H1 (cell line): Measurements from ENCODE around the gene USP53. TPM values are rescaled to one million over a fixed set of nuclear protein-coding genes. Genes with fewer than 3 reads are reported as not detected.

Experiments
- CTCF ChIA-PET: fragments of 300-600 bp; sonication (Branson Sonifier 250); formaldehyde crosslinking; loops from one replicate; lab custom pipeline; 2021; ENCODE audit not compliant: partially characterized antibody; lab: Charles Lee
- POLR2A ChIA-PET: fragments of 300-600 bp; sonication (Branson Sonifier 250); formaldehyde crosslinking; loops from one replicate; lab custom pipeline; 2021; ENCODE audit warnings: inconsistent platforms; ENCODE audit not compliant: partially characterized antibody; lab: Charles Lee
- DNase-seq, 2 experiments: peaks; one replicate each; pipeline versions ENCODE4 v3.0.0 to v3.0.0-alpha.2; 2010 to 2022; ENCODE audit warnings: low spot score in 2 of 2, low read depth in 1 of 2, mixed read lengths in 1 of 2
- FAIRE-seq: peaks from 2 replicates; lab custom pipeline; 2011; peaks lifted over from hg19 to GRCh38; lab: Jason Lieb, UNC
- H2AFZ ChIP-seq: 2 replicates; pipeline ENCODE4 v1.8.1; 2012; ENCODE audit warnings: low read length, inconsistent platforms
- H2AK5ac ChIP-seq: 2 replicates; pipeline ENCODE4 v1.6.1; 2013; ENCODE audit warnings: low read depth, low read length
- H2BK120ac ChIP-seq: replicated peaks from 2 replicates; pipeline ENCODE3; 2013; ENCODE audit warnings: low read depth, low read length, inconsistent platforms
- H2BK12ac ChIP-seq: 2 replicates; pipeline ENCODE4 v1.6.1; 2013; ENCODE audit warnings: low read depth, low read length
- H2BK15ac ChIP-seq: 2 replicates; pipeline ENCODE4 v1.6.1; 2013; ENCODE audit warnings: low read length
- H2BK20ac ChIP-seq: 2 replicates; pipeline ENCODE4 v1.6.1; 2013; ENCODE audit warnings: low read length
- H2BK5ac ChIP-seq: 2 replicates; pipeline ENCODE4 v1.6.1; 2013; ENCODE audit warnings: low read depth, low read length
- H3K14ac ChIP-seq: 2 replicates; pipeline ENCODE4 v1.6.1; 2013; ENCODE audit warnings: inconsistent platforms; ENCODE audit not compliant: insufficient read length
- H3K18ac ChIP-seq: 2 replicates; pipeline ENCODE4 v1.6.1; 2013; ENCODE audit warnings: low read length; ENCODE audit errors: extremely low read depth
- H3K23ac ChIP-seq: 2 replicates; pipeline ENCODE4 v1.6.1; 2013; ENCODE audit warnings: inconsistent platforms; ENCODE audit not compliant: insufficient read length
- H3K23me2 ChIP-seq: 2 replicates; pipeline ENCODE4 v1.6.1; 2013; ENCODE audit warnings: low read depth, low read length
- H3K27ac ChIP-seq: 2 replicates; pipeline ENCODE4 v1.6.1; 2011; ENCODE audit warnings: low read depth, low read length, inconsistent platforms
- H3K27me3 ChIP-seq, 4 experiments: replicated peaks in 1 of 4; 1 replicate in 1 of 4; 2 replicates in 3 of 4; pipeline versions ENCODE4 v1.6.1 to v1.8.1; 2011 to 2013; ENCODE audit warnings: low read length in 3 of 4, mild to moderate bottlenecking in 3 of 4, inconsistent platforms in 2 of 4, mixed read lengths in 2 of 4, moderate library complexity in 1 of 4; ENCODE audit not compliant: control insufficient read depth in 3 of 4, insufficient read depth in 3 of 4; ENCODE audit errors: extremely low read depth in 1 of 4
- H3K36me3 ChIP-seq, 4 experiments: 2 replicates each; pipeline versions ENCODE4 v1.6.1 to v1.8.1; 2011 to 2013; ENCODE audit warnings: mild to moderate bottlenecking in 4 of 4, low read length in 3 of 4, moderate library complexity in 2 of 4, control low read depth in 1 of 4, inconsistent platforms in 1 of 4; ENCODE audit not compliant: insufficient read depth in 4 of 4, control insufficient read depth in 2 of 4
- H3K4ac ChIP-seq: replicated peaks from 2 replicates; pipeline ENCODE3; 2013; ENCODE audit warnings: low read length, low read depth, mixed read lengths, inconsistent platforms; ENCODE audit not compliant: insufficient read length
- H3K4me1 ChIP-seq, 4 experiments: replicated peaks in 1 of 4; 1 replicate in 1 of 4; 2 replicates in 3 of 4; pipeline versions ENCODE4 v1.6.1 to v1.8.1; 2011 to 2013; ENCODE audit warnings: low read length in 3 of 4, inconsistent platforms in 2 of 4, mixed read lengths in 1 of 4; ENCODE audit not compliant: insufficient read depth in 4 of 4, control insufficient read depth in 3 of 4
- H3K4me2 ChIP-seq, 2 experiments: 2 replicates each; pipeline versions ENCODE4 v1.6.1 to v1.8.1; 2011 to 2013; ENCODE audit warnings: low read depth in 2 of 2, low read length in 2 of 2, control low read depth in 1 of 2, inconsistent platforms in 1 of 2, mild to moderate bottlenecking in 1 of 2; ENCODE audit not compliant: insufficient read depth in 1 of 2
- H3K4me3 ChIP-seq, 4 experiments: fragments of 200-600, 300-600 bp in 1 of 4; sonication (generic), shearing (Covaris generic), sonication (Bioruptor Twin) in 1 of 4; 2 replicates each; pipeline versions ENCODE4 v1.5.1 to v1.8.1; 2011 to 2016; ENCODE audit warnings: low read length in 4 of 4, low read depth in 3 of 4, control low read depth in 2 of 4, inconsistent platforms in 2 of 4, mild to moderate bottlenecking in 2 of 4, mixed read lengths in 1 of 4, moderate library complexity in 1 of 4; ENCODE audit not compliant: insufficient read depth in 2 of 4; ENCODE audit errors: extremely low read depth in 1 of 4
- H3K56ac ChIP-seq: replicated peaks from 2 replicates; pipeline ENCODE3; 2013; ENCODE audit warnings: low read depth, mild to moderate bottlenecking, mixed read lengths, low read length, inconsistent platforms; ENCODE audit not compliant: insufficient read length
- H3K79me1 ChIP-seq: 2 replicates; pipeline ENCODE4 v1.6.1; 2013; ENCODE audit warnings: low read depth, low read length, control low read depth
- H3K79me2 ChIP-seq, 2 experiments: 2 replicates each; pipeline versions ENCODE4 v1.6.1 to v1.8.1; 2012 to 2013; ENCODE audit warnings: low read length in 2 of 2, mild to moderate bottlenecking in 2 of 2, inconsistent platforms in 1 of 2; ENCODE audit not compliant: insufficient read depth in 2 of 2, control insufficient read depth in 1 of 2
- H3K9ac ChIP-seq, 4 experiments: replicated peaks in 1 of 4; 1 replicate in 1 of 4; 2 replicates in 3 of 4; pipeline versions ENCODE4 v1.6.1 to v1.8.1; 2011 to 2013; ENCODE audit warnings: low read depth in 3 of 4, low read length in 3 of 4, control low read depth in 2 of 4, mild to moderate bottlenecking in 2 of 4, moderate library complexity in 2 of 4, inconsistent platforms in 1 of 4; ENCODE audit errors: extremely low read depth in 1 of 4
- H3K9me3 ChIP-seq, 2 experiments: 2 replicates each; pipeline versions ENCODE4 v1.6.1 to v1.8.1; 2012 to 2013; ENCODE audit warnings: mild to moderate bottlenecking in 2 of 2, moderate library complexity in 2 of 2, control low read depth in 1 of 2, inconsistent platforms in 1 of 2, low read depth in 1 of 2, low read length in 1 of 2, mixed read lengths in 1 of 2; ENCODE audit not compliant: insufficient read depth in 2 of 2
- H4K20me1 ChIP-seq, 2 experiments: replicated peaks in 1 of 2; 2 replicates each; pipeline versions ENCODE3 to v1.8.1; 2011 to 2013; ENCODE audit warnings: inconsistent platforms in 2 of 2, low read length in 2 of 2, mild to moderate bottlenecking in 1 of 2; ENCODE audit not compliant: insufficient read depth in 2 of 2, control insufficient read depth in 1 of 2
- H4K5ac ChIP-seq: 2 replicates; pipeline ENCODE4 v1.6.1; 2013; ENCODE audit warnings: low read length, low read depth, mixed read lengths, inconsistent platforms; ENCODE audit not compliant: insufficient read length
- H4K8ac ChIP-seq: 2 replicates; pipeline ENCODE4 v1.8.0; 2013; ENCODE audit warnings: mild to moderate bottlenecking, moderate library complexity, low read length, inconsistent platforms; ENCODE audit not compliant: insufficient read depth; ENCODE audit errors: extremely low read depth
- H4K91ac ChIP-seq: replicated peaks from 2 replicates; pipeline ENCODE3; 2013; ENCODE audit warnings: low read length, mixed read lengths, inconsistent platforms; ENCODE audit not compliant: insufficient read length
- CTBP2 ChIP-seq: IDR thresholded peaks from 2 replicates; pipeline ENCODE4 v1.7.0; 2011; ENCODE audit warnings: borderline replicate concordance, mild to moderate bottlenecking, moderate library complexity, mixed read lengths, low read length; ENCODE audit not compliant: insufficient read depth, insufficient read length
- JUN ChIP-seq: IDR thresholded peaks from 2 replicates; pipeline ENCODE4 v1.6.1; 2011; ENCODE audit warnings: low read depth, mild to moderate bottlenecking, improper control_type of control experiment, low read length
- NRF1 ChIP-seq: IDR thresholded peaks from 2 replicates; pipeline ENCODE4 v1.6.1; 2011; ENCODE audit warnings: mild to moderate bottlenecking, low read depth, low read length, improper control_type of control experiment
- PHF8 ChIP-seq: fragments of 200-600 bp; sonication (generic); conservative IDR thresholded peaks from 2 replicates; pipeline ENCODE4 v1.7.1; 2012; ENCODE audit warnings: low read depth, mild to moderate bottlenecking, inconsistent platforms, low read length, moderate library complexity
- POLR2AphosphoS5 ChIP-seq: IDR thresholded peaks from 2 replicates; pipeline ENCODE4 v1.6.1; 2011; ENCODE audit warnings: low read depth, low read length
- RBBP5 ChIP-seq: IDR thresholded peaks from 2 replicates; pipeline ENCODE4 v1.7.1; 2012; ENCODE audit warnings: low read depth, mild to moderate bottlenecking, inconsistent platforms, low read length, moderate library complexity, borderline replicate concordance
- TEAD4 ChIP-seq: IDR thresholded peaks from 2 replicates; pipeline ENCODE4 v1.6.1; 2012; ENCODE audit warnings: low read depth, low read length, inconsistent platforms, mixed read lengths
- WGBS, 2 experiments: shearing (Covaris generic) in 1 of 2; methylation state at CpG; one replicate each; pipeline versions ENCODE4 v1.1.6 to v1.1.7; 2013 to 2015; ENCODE audit warnings: low lambda C conversion rate in 2 of 2, mixed read lengths in 2 of 2, inconsistent platforms in 1 of 2, low coverage in 1 of 2, missing lambda C conversion rate in 1 of 2; ENCODE audit not compliant: insufficient replicate concordance in 2 of 2, insufficient coverage in 1 of 2, insufficient read length in 1 of 2; ENCODE audit errors: extremely low coverage in 1 of 2, missing lambda C conversion rate in 1 of 2; 5-methylcytosine and 5-hydroxymethylcytosine counted together
- polyA plus RNA-seq, 7 experiments: library from polyadenylated mRNA; depleted of rRNA in 3 of 7; stranded (reverse) in 5 of 7; unstranded in 2 of 7; fragments of >200 nt in 5 of 7; fragments of 200-250 nt in 2 of 7; gene quantifications; 1 replicate in 5 of 7; 2 replicates in 1 of 7; 4 replicates in 1 of 7; pipeline versions ENCODE4 v1.2.1 to v1.2.3, GENCODE V29; 2011 to 2013; ENCODE audit warnings: missing spikeins in 2 of 7, mixed read lengths in 2 of 7
- total RNA-seq: library from RNA; stranded (reverse); fragmentation: NEBNext Ultra II Directional; extraction: Animal tissue kit (Norgen Biotek cat#: 25700); gene quantifications from 2 replicates; pipeline ENCODE4 v1.2.1, GENCODE V29; 2021
- TF ChIP-seq, protein P1 (sequence below): IDR thresholded peaks from 2 replicates; pipeline ENCODE4 v1.6.1; 2012; ENCODE audit warnings: low read length, inconsistent platforms
- TF ChIP-seq, protein P2 (sequence below), 3 experiments: IDR thresholded peaks; 1 replicate in 2 of 3; 2 replicates in 1 of 3; pipeline versions ENCODE4 v1.5.1 to v1.6.1; 2011; ENCODE audit warnings: low read length in 3 of 3, mild to moderate bottlenecking in 3 of 3, inconsistent platforms in 2 of 3, low read depth in 1 of 3, moderate library complexity in 1 of 3; ENCODE audit not compliant: insufficient read depth in 1 of 3; ENCODE audit errors: control extremely low read depth in 1 of 3

Gene USP53
- total and polyA plus RNA-seq, 2 of the 8 experiments (the other 6 are each of a cell fraction or from before 2014, with no cell fraction given): 2.9 to 14.9 TPM

DNA sequence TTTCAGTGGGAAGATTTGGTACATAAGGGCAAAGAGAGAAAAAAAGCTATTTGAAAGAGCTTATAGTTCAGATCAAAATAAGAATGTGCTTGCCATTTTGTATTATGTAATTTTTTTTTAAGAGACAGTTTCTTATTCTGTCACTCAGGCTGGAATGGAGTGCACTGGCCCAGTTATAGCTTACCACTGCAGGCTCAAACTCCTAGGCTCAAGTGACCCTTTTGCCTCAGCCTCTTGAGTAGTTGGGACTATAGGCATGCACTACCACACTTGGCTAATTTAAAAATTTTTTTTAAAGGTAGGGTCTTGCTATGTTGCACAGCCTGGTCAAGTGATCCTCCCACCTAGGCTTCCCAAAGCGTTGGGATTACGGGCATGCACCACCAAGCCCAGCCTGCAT is 22.2 kb upstream of the USP53 start:
- Histone ChIP-seq H3K56ac (no peak overlapping the region), H3K9ac (no peak overlapping the region), H2AFZ (no peak overlapping the region), H4K20me1 (no peaks in the 10 kb centered on the region), H3K4me2 (no peak overlapping the region), H3K9me3 (no peaks in the 10 kb centered on the region), H3K4me1 (no peaks in the 10 kb centered on the region), H2AK5ac (no peak overlapping the region), H2BK15ac (no peak overlapping the region), H4K5ac (no peak overlapping the region), H4K91ac (no peak overlapping the region), H3K4ac (no peak overlapping the region), H3K79me2 (no peaks in the 10 kb centered on the region), H3K23ac (no peak overlapping the region), H3K36me3 (no peaks in the 10 kb centered on the region), H2BK120ac (no peak overlapping the region), H2BK12ac (no peak overlapping the region), H3K23me2 (no peaks in the 10 kb centered on the region), H4K8ac (no peak overlapping the region), H3K4me3 (no peak overlapping the region), H2BK20ac (no peak overlapping the region), H2BK5ac (no peak overlapping the region), H3K18ac (no peak overlapping the region), H3K79me1 (no peaks in the 10 kb centered on the region), H3K14ac (no peak overlapping the region), H3K27me3 (no peaks in the 10 kb centered on the region), H3K27ac (no peak overlapping the region)
- DNase-seq: no peak
- ChIA-PET CTCF (interaction anchor here (0.6 to 1.1 kb wide), 5 partner anchors 16 to 133 kb away, joined by 3 to 4 read pairs (median 3); no protein-coding TSS in a partner anchor), POLR2A (interaction anchor here (1.0 kb wide), 1 partner anchor 21 kb away, joined by 5 read pairs; the partner anchor contains the start of gene USP53)
- 100% methylated on average over 2 of the region's 2 CpGs; no CpG with 5 or more reads in 1 of the 2 experiments for WGBS, 2 experiments
- no peak for FAIRE-seq
- TF ChIP-seq PHF8 (no peak), TEAD4 (no peak), JUN (no peak), NRF1 (no peak), RBBP5 (no peak), CTBP2 (no peak), POLR2AphosphoS5 (no peak)
- TF ChIP-seq, protein P1, sequence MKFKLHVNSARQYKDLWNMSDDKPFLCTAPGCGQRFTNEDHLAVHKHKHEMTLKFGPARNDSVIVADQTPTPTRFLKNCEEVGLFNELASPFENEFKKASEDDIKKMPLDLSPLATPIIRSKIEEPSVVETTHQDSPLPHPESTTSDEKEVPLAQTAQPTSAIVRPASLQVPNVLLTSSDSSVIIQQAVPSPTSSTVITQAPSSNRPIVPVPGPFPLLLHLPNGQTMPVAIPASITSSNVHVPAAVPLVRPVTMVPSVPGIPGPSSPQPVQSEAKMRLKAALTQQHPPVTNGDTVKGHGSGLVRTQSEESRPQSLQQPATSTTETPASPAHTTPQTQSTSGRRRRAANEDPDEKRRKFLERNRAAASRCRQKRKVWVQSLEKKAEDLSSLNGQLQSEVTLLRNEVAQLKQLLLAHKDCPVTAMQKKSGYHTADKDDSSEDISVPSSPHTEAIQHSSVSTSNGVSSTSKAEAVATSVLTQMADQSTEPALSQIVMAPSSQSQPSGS: no peak
- TF ChIP-seq, protein P2, sequence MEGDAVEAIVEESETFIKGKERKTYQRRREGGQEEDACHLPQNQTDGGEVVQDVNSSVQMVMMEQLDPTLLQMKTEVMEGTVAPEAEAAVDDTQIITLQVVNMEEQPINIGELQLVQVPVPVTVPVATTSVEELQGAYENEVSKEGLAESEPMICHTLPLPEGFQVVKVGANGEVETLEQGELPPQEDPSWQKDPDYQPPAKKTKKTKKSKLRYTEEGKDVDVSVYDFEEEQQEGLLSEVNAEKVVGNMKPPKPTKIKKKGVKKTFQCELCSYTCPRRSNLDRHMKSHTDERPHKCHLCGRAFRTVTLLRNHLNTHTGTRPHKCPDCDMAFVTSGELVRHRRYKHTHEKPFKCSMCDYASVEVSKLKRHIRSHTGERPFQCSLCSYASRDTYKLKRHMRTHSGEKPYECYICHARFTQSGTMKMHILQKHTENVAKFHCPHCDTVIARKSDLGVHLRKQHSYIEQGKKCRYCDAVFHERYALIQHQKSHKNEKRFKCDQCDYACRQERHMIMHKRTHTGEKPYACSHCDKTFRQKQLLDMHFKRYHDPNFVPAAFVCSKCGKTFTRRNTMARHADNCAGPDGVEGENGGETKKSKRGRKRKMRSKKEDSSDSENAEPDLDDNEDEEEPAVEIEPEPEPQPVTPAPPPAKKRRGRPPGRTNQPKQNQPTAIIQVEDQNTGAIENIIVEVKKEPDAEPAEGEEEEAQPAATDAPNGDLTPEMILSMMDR (IDR thresholded peaks at IDR 0.05; ENCODE audit: control extremely low read depth in 1 of 3, insufficient read depth in 1 of 3, low read depth in 1 of 3, low read length in 3 of 3): no peak
